ENCODE measurements around the gene UBXN6. TPM values are rescaled to one million over a fixed set of nuclear protein-coding genes. Genes with fewer than 3 reads are reported as not detected.

The UBXN6 gene
- total and polyA plus RNA-seq, 2 of the 8 experiments (the other 6 are each of a cell fraction or from before 2014, with no cell fraction given): 28.0 to 43.8 TPM

GRCh38 chr19:4477034-4477801 is 19.6 kb upstream of the UBXN6 start:
- FAIRE-seq: no peak
- TF ChIP-seq GTF2F1 (IDR thresholded peaks at IDR 0.05; ENCODE audit: borderline replicate concordance, low read depth, low read length) (no peak), USF2 (IDR thresholded peaks at IDR 0.05; ENCODE audit: low read length) (no peak), SUZ12 (IDR thresholded peaks at IDR 0.05; ENCODE audit: low read length) (no peak), SP1 (IDR thresholded peaks at IDR 0.05; ENCODE audit: low read depth, low read length) (no peak), EGR1 (IDR thresholded peaks at IDR 0.05; ENCODE audit: borderline replicate concordance, low read depth, low read length) (no peak), TAF7 (optimal IDR thresholded peaks at IDR 0.05; ENCODE audit: borderline replicate concordance, low read depth, low read length) (no peak), CBX5 (IDR thresholded peaks at IDR 0.05; ENCODE audit: low read depth, low read length) (no peak), KDM4A (IDR thresholded peaks at IDR 0.05; ENCODE audit: low read depth, low read length, severe bottlenecking) (no peak), SIX5 (IDR thresholded peaks at IDR 0.05; ENCODE audit: low read depth, low read length) (no peak), EP300 (IDR thresholded peaks at IDR 0.05; ENCODE audit: borderline replicate concordance in 1 of 2, low read depth in 2 of 2, low read length in 2 of 2) (no peak), TCF12 (IDR thresholded peaks at IDR 0.05; ENCODE audit: low read depth, low read length) (no peak)

More at GRCh38 chr19:4477034-4477801, 19.6 kb upstream of the UBXN6 start:
- WGBS, 2 experiments (ENCODE audit: extremely low coverage in 1 of 2, insufficient coverage in 1 of 2, insufficient read length in 1 of 2, insufficient replicate concordance in 2 of 2, low coverage in 1 of 2, low lambda C conversion rate in 2 of 2, missing lambda C conversion rate in 1 of 2): 89% methylated on average over 16 of the region's 16 CpGs; no CpG with 5 or more reads in 1 of the 2 experiments
- no peak overlapping the region for H2AFZ ChIP-seq (ENCODE audit: low read length)
- ChIA-PET CTCF (ENCODE audit: partially characterized antibody) (interaction anchor here (0.5 to 1.8 kb wide), 6 partner anchors 8 to 87 kb away, joined by 3 to 5 read pairs (median 4); no protein-coding TSS in a partner anchor), POLR2A (ENCODE audit: partially characterized antibody) (interaction anchor here (0.6 to 1.1 kb wide), 3 partner anchors 42 to 245 kb away, joined by 3 read pairs; no protein-coding TSS in a partner anchor)
- H3K23me2 ChIP-seq (ENCODE audit: low read depth, low read length): peaks cover 18% of the 10 kb centered on the region
- no peak overlapping the region for H3K4me3 ChIP-seq (ENCODE audit: extremely low read depth in 1 of 4, insufficient read depth in 2 of 4, low read depth in 3 of 4, low read length in 4 of 4)
- H3K27ac ChIP-seq (ENCODE audit: low read depth, low read length): no peak overlapping the region
- H2BK120ac ChIP-seq (replicated peaks; ENCODE audit: low read depth, low read length): no peak overlapping the region
- no peak overlapping the region for H2AK5ac ChIP-seq (ENCODE audit: low read depth, low read length)
- no peak overlapping the region for H2BK15ac ChIP-seq (ENCODE audit: low read length)
- no peak overlapping the region for H4K5ac ChIP-seq (ENCODE audit: insufficient read length, low read depth, low read length)
- no peaks in the 10 kb centered on the region; a peak in 1 of 7 replicates for H3K27me3 ChIP-seq (replicated peaks in 1 of 4; ENCODE audit: control insufficient read depth in 3 of 4, extremely low read depth in 1 of 4, insufficient read depth in 3 of 4, low read length in 3 of 4)
- no peak overlapping the region for H3K14ac ChIP-seq (ENCODE audit: insufficient read length)
- no peak overlapping the region for H3K18ac ChIP-seq (ENCODE audit: extremely low read depth, low read length)
- H4K91ac ChIP-seq (replicated peaks; ENCODE audit: insufficient read length, low read length): no peak overlapping the region
- H4K8ac ChIP-seq (ENCODE audit: extremely low read depth, insufficient read depth, low read length): no peak overlapping the region
- no peak overlapping the region for H2BK5ac ChIP-seq (ENCODE audit: low read depth, low read length)
- peaks cover 0 to 16% (median 9%) of the 10 kb centered on the region in 4 experiments; a peak in 5 of 7 replicates for H3K4me1 ChIP-seq (replicated peaks in 1 of 4; ENCODE audit: control insufficient read depth in 3 of 4, insufficient read depth in 4 of 4, low read length in 3 of 4)
- H3K9me3 ChIP-seq (ENCODE audit: insufficient read depth in 2 of 2, low read depth in 1 of 2, low read length in 1 of 2): no peaks in the 10 kb centered on the region
- no peak overlapping the region for H3K23ac ChIP-seq (ENCODE audit: insufficient read length)
- H3K79me1 ChIP-seq (ENCODE audit: low read depth, low read length): peaks cover 17% of the 10 kb centered on the region; the same call in 1 of the 2 replicates
- no peak overlapping the region for H2BK12ac ChIP-seq (ENCODE audit: low read depth, low read length)
- no peak for DNase-seq (ENCODE audit: low read depth in 1 of 2, low spot score in 2 of 2)
- peaks cover 8 to 31% (median 17%) of the 10 kb centered on the region in 4 experiments; a peak in 7 of 8 replicates for H3K36me3 ChIP-seq (ENCODE audit: control insufficient read depth in 2 of 4, insufficient read depth in 4 of 4, low read length in 3 of 4)
- H3K4ac ChIP-seq (replicated peaks; ENCODE audit: insufficient read length, low read depth, low read length): no peak overlapping the region
- no peak overlapping the region for H3K4me2 ChIP-seq (ENCODE audit: insufficient read depth in 1 of 2, low read depth in 2 of 2, low read length in 2 of 2)
- H3K9ac ChIP-seq (replicated peaks in 1 of 4; ENCODE audit: extremely low read depth in 1 of 4, low read depth in 3 of 4, low read length in 3 of 4): no peak overlapping the region
- H4K20me1 ChIP-seq (replicated peaks in 1 of 2; ENCODE audit: control insufficient read depth in 1 of 2, insufficient read depth in 2 of 2, low read length in 2 of 2): peaks cover 2 to 16% of the 10 kb centered on the region in 2 experiments
- H2BK20ac ChIP-seq (ENCODE audit: low read length): no peak overlapping the region
- no peak overlapping the region for H3K56ac ChIP-seq (replicated peaks; ENCODE audit: insufficient read length, low read depth, low read length)
- H3K79me2 ChIP-seq (ENCODE audit: control insufficient read depth in 1 of 2, insufficient read depth in 2 of 2, low read length in 2 of 2): peaks cover 14 to 35% of the 10 kb centered on the region in 2 experiments; a peak in 3 of 4 replicates
